Activated B cell treated with CpG ODN at 0.5 μM for 24 hours (primary cell): ENCODE data around the gene ITPRIPL1. TPM values are rescaled to one million over a fixed set of nuclear protein-coding genes. Genes with fewer than 3 reads are reported as not detected.

Source experiments
- ATAC-seq: fragments of 200-7000 bp; cut with Tn5 transposase; one replicate; pipeline ENCODE4 v1.10.0; 2021; ENCODE audit warnings: low read depth, mild to moderate bottlenecking, moderate library complexity
- CTCF ChIA-PET: fragments of 350-600 bp; sonication (Branson Sonifier 250); formaldehyde crosslinking; loops from one replicate; lab custom pipeline; 2021; ENCODE audit warnings: antibody characterized with exemption; lab: Charles Lee
- POLR2A ChIA-PET: fragments of 350-600 bp; sonication (Branson Sonifier 250); formaldehyde crosslinking; loops from one replicate; lab custom pipeline; 2021; ENCODE audit warnings: antibody characterized with exemption; lab: Charles Lee
- DNase-seq: peaks from one replicate; pipeline ENCODE4 v3.0.0; 2022
- H3K27ac Mint-ChIP-seq: one replicate; pipeline ENCODE4 v1.8.0; 2020; ENCODE audit warnings: mixed read lengths
- H3K27me3 Mint-ChIP-seq: one replicate; pipeline ENCODE4 v1.8.0; 2021; ENCODE audit warnings: mixed read lengths
- H3K36me3 Mint-ChIP-seq: one replicate; pipeline ENCODE4 v1.8.0; 2021; ENCODE audit warnings: low read depth, mixed read lengths
- H3K4me1 Mint-ChIP-seq: one replicate; pipeline ENCODE4 v1.8.0; 2021; ENCODE audit warnings: mixed read lengths
- H3K4me3 Mint-ChIP-seq: one replicate; pipeline ENCODE4 v1.8.0; 2020; ENCODE audit warnings: mild to moderate bottlenecking, mixed read lengths
- H3K9me3 Mint-ChIP-seq: one replicate; pipeline ENCODE4 v1.8.0; 2020; ENCODE audit warnings: mixed read lengths
- CTCF ChIP-seq: fragments of 200-600 bp; IDR thresholded peaks from one replicate; pipeline ENCODE4 v1.8.0; 2022; ENCODE audit warnings: antibody characterized with exemption, mild to moderate bottlenecking
- intact Hi-C: fragments of 100-400 bp; cut with micrococcal nuclease; formaldehyde crosslinking; loops from one replicate; pipeline ENCODE4 v1.15.1; 2024
- total RNA-seq: library from RNA; stranded (reverse); gene quantifications from 2 replicates; pipeline ENCODE4 v1.2.3, GENCODE V29; 2022

Gene ITPRIPL1
- total RNA-seq, 1 donor from 2014 or later = 4.4 TPM

- no peak for ATAC-seq
- Mint-ChIP-seq H3K4me1 (peaks cover 36% of the 10 kb centered on the region), H3K27me3 (no peaks in the 10 kb centered on the region), H3K36me3 (no peaks in the 10 kb centered on the region), H3K9me3 (no peaks in the 10 kb centered on the region), H3K4me3 (peak overlapping the region; percentile 54), H3K27ac (no peak overlapping the region)
- no peak for TF ChIP-seq CTCF
- no peak for DNase-seq
- ChIA-PET CTCF (no interaction called here), POLR2A (interaction anchor here (0.6 to 5.0 kb wide), 5 partner anchors 10 to 127 kb away, joined by 3 to 115 read pairs (median 7); partner anchors contain the start of gene ITPRIPL1)
- intact Hi-C loops = no loop called here
Measured at GRCh38 chr2:96333708-96334107, 8.6 kb downstream of the ITPRIPL1 start.

- peak overlapping the region; percentile 91 for H3K27ac Mint-ChIP-seq
- ChIA-PET POLR2A (interaction anchor here (0.5 to 5.0 kb wide), 13 partner anchors 9 to 853 kb away, joined by 3 to 115 read pairs (median 5); partner anchors contain the start of genes ARID5A, CIAO1, ITPRIPL1 and SNRNP200), CTCF (no interaction called here)
- H3K27me3 Mint-ChIP-seq = no peaks in the 10 kb centered on the region
- intact Hi-C loops = loop anchor here (1.0 to 5.0 kb wide), 6 partner anchors 8 to 201 kb away; partner anchors contain the start of genes ARID5A, CIAO1 and STARD7
- H3K4me3 Mint-ChIP-seq = peak overlapping the region; percentile 87
- TF ChIP-seq CTCF = no peak
- H3K9me3 Mint-ChIP-seq = no peaks in the 10 kb centered on the region
- H3K4me1 Mint-ChIP-seq = peaks cover 36% of the 10 kb centered on the region
- ATAC-seq (no peak), DNase-seq (no peak)
- no peaks in the 10 kb centered on the region for H3K36me3 Mint-ChIP-seq
Measured at GRCh38 chr2:96336104-96336775, 11.1 kb downstream of the ITPRIPL1 start.

DNA sequence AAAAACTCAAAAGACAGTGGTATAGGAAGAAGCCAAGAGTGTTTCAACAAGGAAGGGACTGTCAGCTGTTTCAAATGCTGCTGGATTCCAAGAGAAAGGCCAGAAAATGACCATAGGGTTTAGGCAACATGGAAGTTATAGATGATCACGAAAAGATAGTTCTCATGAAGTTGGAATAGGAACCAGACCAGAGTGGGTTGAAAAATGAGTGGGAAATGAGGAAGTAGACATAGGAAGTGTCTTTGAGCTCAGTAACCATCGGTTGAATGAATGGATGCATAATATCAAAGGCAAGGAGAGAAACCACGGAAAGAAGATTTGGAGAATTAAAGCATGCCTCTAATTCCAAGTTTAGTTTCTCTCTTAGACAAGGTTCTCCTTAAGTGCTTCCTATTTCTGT lies 11.8 kb downstream of the ITPRIPL1 start:
- ChIA-PET CTCF (no interaction called here), POLR2A (interaction anchor here (2.7 to 5.0 kb wide), 3 partner anchors 8 to 31 kb away, joined by 15 to 115 read pairs (median 20); partner anchors contain the start of genes ITPRIPL1 and SNRNP200)
- Mint-ChIP-seq H3K27me3 (no peaks in the 10 kb centered on the region), H3K9me3 (no peaks in the 10 kb centered on the region), H3K4me1 (peaks cover 38% of the 10 kb centered on the region), H3K4me3 (no peak overlapping the region), H3K27ac (peak overlapping the region; percentile 9), H3K36me3 (no peaks in the 10 kb centered on the region)
- no peak for TF ChIP-seq CTCF
- no peak for DNase-seq
- ATAC-seq = no peak
- intact Hi-C loops = loop anchor here (1.0 to 5.0 kb wide), 6 partner anchors 7 to 200 kb away; partner anchors contain the start of genes ARID5A, CIAO1 and STARD7

DNA sequence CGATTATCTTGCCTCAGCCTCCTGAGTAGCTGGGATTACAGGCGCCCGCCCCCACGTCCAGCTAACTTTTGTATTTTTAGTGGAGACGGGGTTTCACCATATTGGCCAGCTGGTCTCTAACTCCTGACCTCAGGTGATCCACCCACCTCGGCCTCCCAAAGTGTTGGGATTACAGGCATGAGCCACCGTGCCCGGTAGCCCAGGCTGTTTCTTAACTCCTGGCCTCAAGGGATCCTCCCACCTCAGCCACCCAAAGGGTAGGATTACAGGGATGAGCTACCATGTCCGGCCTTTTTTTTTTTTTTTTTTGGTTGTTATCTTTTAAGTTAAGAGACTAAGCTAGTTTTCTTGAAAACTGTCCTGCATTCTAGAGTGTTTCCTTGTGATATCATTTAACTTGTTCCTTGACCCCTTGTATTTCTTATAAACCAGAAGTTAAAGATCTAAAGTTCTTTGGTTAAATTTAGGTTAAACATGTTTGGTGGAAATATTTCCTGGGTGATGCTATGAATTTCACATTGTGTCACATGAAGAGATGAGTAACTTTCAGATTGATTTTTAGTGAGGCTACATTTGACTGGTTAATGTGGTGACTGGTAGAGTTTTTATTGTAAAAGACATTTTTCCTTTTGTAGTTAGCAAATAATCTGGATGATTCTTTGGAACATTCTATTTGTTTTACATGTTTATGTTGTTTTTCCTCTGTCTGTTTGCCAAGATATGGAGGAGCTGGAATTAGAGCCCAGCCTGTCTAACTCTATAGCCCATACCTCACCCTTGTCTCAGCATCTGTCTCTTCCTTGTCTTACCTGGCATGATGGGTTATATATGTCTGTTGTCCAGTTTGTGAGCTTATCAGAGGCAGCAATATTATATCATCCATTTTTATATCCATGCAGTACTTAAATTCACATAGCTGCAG lies 15.6 kb downstream of the ITPRIPL1 start:
- Mint-ChIP-seq H3K27me3 (no peaks in the 10 kb centered on the region), H3K4me1 (peaks cover 60% of the 10 kb centered on the region), H3K9me3 (no peaks in the 10 kb centered on the region), H3K4me3 (no peak overlapping the region), H3K27ac (no peak overlapping the region), H3K36me3 (no peaks in the 10 kb centered on the region)
- ATAC-seq (no peak), DNase-seq (no peak)
- ChIA-PET CTCF (no interaction called here), POLR2A (interaction anchor here (0.6 to 1.7 kb wide), 4 partner anchors 13 to 1228 kb away, joined by 5 to 8 read pairs (median 6); partner anchors contain the start of gene ITPRIPL1)
- no peak for TF ChIP-seq CTCF
- intact Hi-C loops = no loop called here
